Pericardium fibroblast (primary cell): ENCODE data around the gene RIMBP3B. TPM values are rescaled to one million over a fixed set of nuclear protein-coding genes. Genes with fewer than 3 reads are reported as not detected.

Experiments
- total RNA-seq: library from RNA; depleted of rRNA; stranded (reverse); fragments of >200 nt; gene quantifications from 2 replicates; pipeline ENCODE4 v1.2.3, GENCODE V29; 2015

Gene RIMBP3B
- total RNA-seq = 0.09 and 0.23 TPM in 2 replicates

GRCh38 chr22:21383701-21384467, at the start of gene RIMBP3B:
TSS of gene RIMBP3B (plus strand) at chr22:21383751. CDS start at chr22:21383859, 108 bp downstream.

GRCh38 chr22:21417227-21417746, 33.7 kb downstream of the RIMBP3B start, which contains the start of gene HIC2:
TSS of gene HIC2 (plus strand) at chr22:21417371. CDS start at chr22:21442832, 25,461 bp downstream.

Other genes with a start within 250 kb of the RIMBP3B start
- gene HIC2, start 33.6 kb downstream of the RIMBP3B start, total RNA-seq = 4.0 and 4.2 TPM in 2 replicates
- gene TMEM191C, start 83.6 kb downstream of the RIMBP3B start, total RNA-seq = 0.23 and 0.51 TPM in 2 replicates
- gene RIMBP3C, start 167.7 kb downstream of the RIMBP3B start, total RNA-seq = 1.1 and 1.3 TPM in 2 replicates
- gene UBE2L3, start 184.0 kb downstream of the RIMBP3B start, total RNA-seq = 51.6 and 64.8 TPM in 2 replicates
- gene YDJC, start 246.3 kb downstream of the RIMBP3B start, total RNA-seq = 41.7 and 66.5 TPM in 2 replicates
- not detected in 2 replicates for gene CCDC116, start 249.0 kb downstream of the RIMBP3B start, total RNA-seq